ENCODE data around the gene VHLL. TPM values are rescaled to one million over a fixed set of nuclear protein-coding genes. Genes with fewer than 3 reads are reported as not detected.

The VHLL gene
- total RNA-seq, 1 experiment from 2014 or later: not detected

- DNase-seq (ENCODE audit: low spot score): no peak
Observed at GRCh38 chr1:156257711-156258110, 41.4 kb downstream of the VHLL start.

- DNase-seq (ENCODE audit: low spot score): no peak
Observed at GRCh38 chr1:156253634-156254033, 45.5 kb downstream of the VHLL start.

DNA sequence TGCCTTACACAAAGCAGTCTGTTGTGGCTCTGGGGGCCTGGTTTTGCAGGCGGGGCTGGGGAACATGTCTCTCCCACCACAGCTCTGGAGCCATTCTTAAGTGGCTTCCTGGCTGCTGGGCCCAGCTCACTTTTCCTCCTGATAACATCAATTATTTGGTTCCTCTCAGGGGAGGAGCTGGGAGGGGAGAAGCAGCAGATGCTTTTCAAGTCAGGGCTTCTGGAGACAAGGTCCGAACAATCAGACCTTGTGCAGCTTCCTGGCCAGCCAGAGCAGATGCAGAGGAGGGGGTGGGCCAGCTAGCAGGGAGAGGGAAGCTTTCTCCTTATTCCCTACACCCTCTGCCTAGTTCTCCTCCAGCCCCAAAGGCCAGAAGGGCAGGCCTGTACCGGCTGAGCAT is 47.6 kb downstream of the VHLL start:
- DNase-seq (ENCODE audit: low spot score): no peak

DNA sequence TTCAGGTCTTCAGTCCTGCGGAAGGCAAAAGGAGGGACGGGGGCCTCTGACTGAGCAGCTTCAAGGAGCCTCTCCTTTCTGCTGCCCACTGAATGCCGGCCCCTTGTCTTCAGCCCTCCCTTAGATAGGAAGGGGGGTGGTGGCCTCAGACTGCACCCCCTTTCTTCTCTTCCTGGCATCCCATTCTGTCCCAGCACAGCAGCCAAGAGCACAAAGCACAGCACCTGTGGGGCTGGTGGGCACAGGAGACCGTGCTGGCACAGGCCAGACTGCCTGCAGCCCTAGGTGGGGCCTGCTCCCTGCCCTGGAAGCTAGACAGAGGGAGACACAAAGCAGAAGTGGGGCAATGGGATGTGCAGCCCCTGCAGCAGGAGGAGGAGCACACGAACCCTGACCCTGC is 49.5 kb downstream of the VHLL start:
- DNase-seq (ENCODE audit: low spot score): no peak

Other genes starting within 250 kb of the VHLL start
- 35.9 and 37.1 TPM in 2 replicates for gene UBQLN4, start 245.5 kb downstream of the VHLL start, total RNA-seq (2014; rRNA removed; shearing (Covaris generic))
- gene LAMTOR2, start 244.5 kb downstream of the VHLL start, total RNA-seq (2014; rRNA removed; shearing (Covaris generic)): 179 TPM in 2 replicates
- gene RAB25, start 238.1 kb downstream of the VHLL start, total RNA-seq (2014; rRNA removed; shearing (Covaris generic)): 0.12 TPM in 1 of 2 replicates, not detected in the other
- gene MEX3A, start 216.8 kb downstream of the VHLL start, total RNA-seq (2014; rRNA removed; shearing (Covaris generic)): 11.2 and 12.5 TPM in 2 replicates
- 1,695 and 2,065 TPM in 2 replicates for gene LMNA, start 184.6 kb downstream of the VHLL start, total RNA-seq (2014; rRNA removed; shearing (Covaris generic))
- gene SEMA4A, start 145.7 kb downstream of the VHLL start, total RNA-seq (2014; rRNA removed; shearing (Covaris generic)): 0.31 TPM in 1 of 2 replicates, not detected in the other
- gene SLC25A44, start 105.2 kb downstream of the VHLL start, total RNA-seq (2014; rRNA removed; shearing (Covaris generic)): 25.2 and 35.8 TPM in 2 replicates
- 184 and 210 TPM in 2 replicates for gene PMF1, start 86.3 kb downstream of the VHLL start, total RNA-seq (2014; rRNA removed; shearing (Covaris generic))
- gene BGLAP, start 57.1 kb downstream of the VHLL start, total RNA-seq (2014; rRNA removed; shearing (Covaris generic)): 0.34 and 2.3 TPM in 2 replicates
- gene PAQR6, start 51.3 kb downstream of the VHLL start, total RNA-seq (2014; rRNA removed; shearing (Covaris generic)): 2.0 and 3.1 TPM in 2 replicates
- gene SMG5, start 16.5 kb downstream of the VHLL start, total RNA-seq (2014; rRNA removed; shearing (Covaris generic)): 113 and 116 TPM in 2 replicates
- gene TMEM79, start 15.0 kb downstream of the VHLL start, total RNA-seq (2014; rRNA removed; shearing (Covaris generic)): 7.9 and 8.6 TPM in 2 replicates
- gene GLMP, start 3.6 kb downstream of the VHLL start, total RNA-seq (2014; rRNA removed; shearing (Covaris generic)): 133 and 135 TPM in 2 replicates
- gene CCT3, start 39.0 kb upstream of the VHLL start, total RNA-seq (2014; rRNA removed; shearing (Covaris generic)): 1,101 and 1,191 TPM in 2 replicates
- gene TSACC, start 39.2 kb upstream of the VHLL start, total RNA-seq (2014; rRNA removed; shearing (Covaris generic)): 3.5 and 9.4 TPM in 2 replicates
- not detected in 2 replicates for gene RHBG, start 69.9 kb upstream of the VHLL start, total RNA-seq (2014; rRNA removed; shearing (Covaris generic))
- 14.6 and 22.2 TPM in 2 replicates for gene MEF2D, start 201.5 kb upstream of the VHLL start, total RNA-seq (2014; rRNA removed; shearing (Covaris generic))

Measured in A172 (cell line).